HG03103 (cell line): Measurements from ENCODE around the gene DCC.

Source experiments
- ATAC-seq: cut with Tn5 transposase; IDR thresholded peaks from one replicate; pipeline ENCODE4 v1.9.1; 2021; ENCODE audit warnings: low read depth; ENCODE audit not compliant: unreplicated experiment

The DCC gene

DNA sequence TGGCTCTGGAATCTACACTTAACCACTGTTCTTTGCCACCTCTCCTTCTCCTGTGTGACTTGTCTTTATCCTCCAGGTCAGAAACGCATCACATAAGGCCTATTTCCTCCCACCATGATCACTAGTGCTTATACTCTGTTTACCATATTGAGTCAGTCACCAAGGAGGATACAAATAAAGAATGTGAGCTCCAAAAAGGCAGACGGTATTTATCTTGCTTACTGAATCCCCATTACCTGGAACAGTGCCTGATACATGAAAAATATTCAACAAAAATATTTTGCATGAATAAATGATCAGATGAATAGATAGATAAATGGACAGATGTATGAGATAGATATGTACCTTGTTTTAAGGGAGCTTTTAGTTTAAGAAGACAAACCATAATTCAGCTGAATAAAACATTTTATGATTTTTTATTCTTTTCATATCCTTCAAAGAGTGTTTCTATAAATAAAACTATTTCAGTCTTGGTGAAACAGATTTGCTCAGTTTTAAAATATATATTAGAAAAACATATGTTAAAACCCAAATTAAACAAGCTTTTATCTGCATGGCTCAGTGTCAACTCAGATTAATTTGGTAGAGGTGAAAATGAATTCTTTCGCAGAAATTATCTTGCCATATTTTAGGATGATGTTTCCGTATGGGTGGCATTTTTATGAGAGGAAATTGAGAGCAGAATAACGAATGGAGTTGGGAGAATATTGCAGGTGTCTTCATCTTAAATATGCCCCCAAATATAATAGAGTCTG lies 799.9 kb downstream of the DCC start:
- ATAC-seq, result no peak

DNA sequence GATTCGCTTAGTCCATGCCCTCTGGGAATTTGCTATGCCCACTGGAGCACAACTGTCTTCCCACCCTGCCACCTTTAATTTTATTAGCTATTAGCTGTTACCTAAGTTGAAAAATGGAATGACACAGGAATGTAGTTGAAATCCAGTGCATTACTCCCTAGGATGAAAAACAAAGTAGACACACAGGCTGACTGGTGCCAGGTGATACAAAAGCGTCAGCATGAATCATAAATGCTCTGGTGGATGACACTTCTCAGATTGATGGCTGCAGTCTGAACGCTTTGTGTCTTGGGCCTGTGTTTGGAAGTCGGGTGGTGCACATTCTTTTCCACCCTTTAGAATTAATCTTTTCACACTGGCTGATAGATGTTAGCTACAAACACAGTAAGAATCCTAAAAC lies 802.0 kb downstream of the DCC start:
- ATAC-seq, result no peak

GRCh38 chr18:53147472-53147871 lies 807.5 kb downstream of the DCC start:
- ATAC-seq, result no peak

- no peak for ATAC-seq
These were observed 808.1 kb downstream of the DCC start for GRCh38 chr18:53148123-53148522.

- no peak for ATAC-seq
These were observed 812.5 kb downstream of the DCC start for GRCh38 chr18:53152476-53152875.

- ATAC-seq, result no peak
These were observed 813.3 kb downstream of the DCC start for GRCh38 chr18:53153281-53153680.

- no peak for ATAC-seq
These were observed 813.8 kb downstream of the DCC start for GRCh38 chr18:53153800-53154199.

DNA sequence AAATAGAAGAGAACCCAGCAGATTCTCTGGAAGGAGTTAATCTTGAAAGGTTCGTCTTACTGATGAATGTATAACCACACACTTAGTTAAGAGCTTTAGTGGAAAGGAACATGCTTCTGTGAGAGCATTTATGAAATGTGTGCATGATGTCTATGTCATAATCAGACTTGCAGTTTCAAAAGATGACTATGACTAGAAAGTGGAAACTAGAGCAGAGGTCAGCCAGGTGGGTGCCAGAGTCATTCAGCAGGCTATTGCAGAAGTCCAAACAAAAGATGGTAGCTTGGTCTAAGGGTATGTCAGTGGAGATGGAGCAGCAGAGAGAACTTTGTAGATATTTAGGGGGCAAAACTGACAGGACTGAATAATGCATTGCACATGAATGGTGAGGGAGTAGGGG lies 825.8 kb downstream of the DCC start:
- no peak for ATAC-seq

DNA sequence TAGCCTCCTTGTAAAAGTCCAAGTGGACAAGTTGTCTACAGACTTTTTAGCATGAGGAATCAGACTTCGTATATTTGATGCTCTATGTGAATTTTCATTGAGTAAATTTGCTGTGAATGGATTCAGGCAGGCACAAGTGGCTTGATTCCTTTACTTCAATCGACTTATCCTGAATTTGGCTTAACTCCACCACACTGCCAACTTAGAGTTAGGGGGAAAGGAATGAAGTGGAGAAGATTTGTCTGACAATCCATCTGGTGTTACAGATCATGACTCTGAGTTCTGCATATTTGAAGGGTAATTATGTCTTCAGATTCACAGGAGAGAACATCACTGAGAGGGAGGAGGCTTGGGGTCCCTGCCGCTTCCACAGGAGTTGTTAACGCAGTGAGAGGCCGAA lies 829.3 kb downstream of the DCC start:
- no peak for ATAC-seq

DNA sequence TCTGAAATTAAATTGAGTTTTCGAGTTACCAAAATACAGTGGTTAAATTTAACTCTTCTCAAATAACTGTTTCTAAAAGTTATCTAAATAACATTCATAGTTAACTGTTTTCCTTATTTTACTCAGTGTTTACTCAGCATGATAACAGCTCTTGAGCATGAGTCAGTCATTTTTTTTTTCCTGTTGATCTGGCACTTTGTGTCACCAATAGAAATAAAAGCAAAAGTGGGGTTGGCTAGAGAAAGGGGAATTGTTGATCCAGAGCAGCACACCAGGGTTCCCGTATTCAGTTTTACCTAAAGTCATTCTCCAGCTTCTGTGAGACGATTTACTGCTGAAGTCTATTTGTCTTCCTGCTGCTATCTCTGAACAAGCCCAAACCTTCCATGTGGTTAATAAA lies 851.6 kb downstream of the DCC start:
- no peak for ATAC-seq

DNA sequence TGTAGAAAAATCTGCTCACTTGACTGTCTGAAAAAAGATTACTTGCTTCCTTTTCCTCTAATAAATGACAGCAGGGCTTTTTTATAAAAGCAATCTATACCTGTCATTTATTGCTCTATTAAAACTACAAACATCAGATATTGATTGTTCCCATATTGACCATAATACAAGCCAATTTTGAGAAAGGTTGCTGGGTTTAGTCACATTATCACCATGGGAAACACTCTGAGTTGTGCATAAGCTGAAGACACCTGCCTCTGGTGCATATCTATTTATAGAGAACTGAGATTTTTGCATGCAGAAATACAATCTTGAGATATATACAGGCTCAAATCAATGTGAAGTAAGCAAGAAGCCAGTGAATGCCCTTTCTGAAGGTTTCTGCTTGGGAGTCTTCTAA lies 853.9 kb downstream of the DCC start:
- ATAC-seq, result no peak

GRCh38 chr18:53219853-53220252 lies 879.9 kb downstream of the DCC start:
- no peak for ATAC-seq

- no peak for ATAC-seq
These were observed 884.3 kb downstream of the DCC start for GRCh38 chr18:53224128-53224778.

- no peak for ATAC-seq
These were observed 885.7 kb downstream of the DCC start for GRCh38 chr18:53225567-53226325.

- ATAC-seq, result no peak
These were observed 894.6 kb downstream of the DCC start for GRCh38 chr18:53234610-53235009.

DNA sequence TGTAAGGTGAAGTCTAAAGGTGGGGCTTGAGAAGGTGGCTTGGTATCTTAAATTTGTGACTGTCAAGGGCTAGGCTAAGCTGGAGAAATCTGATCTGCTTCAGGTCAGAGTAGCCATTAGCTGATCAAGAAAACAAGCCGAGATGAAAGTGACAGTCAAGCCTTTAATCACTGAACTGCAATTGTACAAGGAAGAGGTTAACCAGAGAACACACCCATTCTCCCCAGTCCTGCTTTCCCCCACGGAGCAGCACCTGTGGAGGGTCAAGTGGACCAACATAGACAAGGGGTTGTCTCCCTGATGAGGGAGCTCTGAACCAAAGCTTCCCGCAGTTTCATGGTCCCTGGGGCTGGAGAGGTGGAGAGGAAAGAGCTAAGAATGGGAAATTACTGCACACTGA lies 901.2 kb downstream of the DCC start:
- ATAC-seq, result no peak

DNA sequence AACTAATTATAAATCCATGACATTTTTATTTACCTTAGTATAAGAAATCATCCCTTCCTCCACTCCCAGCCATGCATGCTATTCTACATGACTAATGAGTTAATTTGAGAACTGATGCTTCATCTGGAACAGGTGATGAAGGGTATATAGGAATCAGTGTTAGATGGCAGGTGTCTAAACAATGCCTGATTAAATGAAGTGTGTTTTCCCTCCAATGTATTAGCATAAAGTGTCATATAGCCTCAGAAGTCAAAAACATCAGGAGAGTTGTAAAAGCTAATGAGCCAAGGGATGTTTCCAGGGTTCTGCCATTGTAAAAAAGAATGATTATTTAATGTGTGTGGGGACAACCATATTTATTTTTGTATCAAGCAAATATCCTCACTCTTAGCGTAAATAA lies 913.8 kb downstream of the DCC start:
- ATAC-seq, result no peak

GRCh38 chr18:53254265-53254664 lies 914.3 kb downstream of the DCC start:
- no peak for ATAC-seq

DNA sequence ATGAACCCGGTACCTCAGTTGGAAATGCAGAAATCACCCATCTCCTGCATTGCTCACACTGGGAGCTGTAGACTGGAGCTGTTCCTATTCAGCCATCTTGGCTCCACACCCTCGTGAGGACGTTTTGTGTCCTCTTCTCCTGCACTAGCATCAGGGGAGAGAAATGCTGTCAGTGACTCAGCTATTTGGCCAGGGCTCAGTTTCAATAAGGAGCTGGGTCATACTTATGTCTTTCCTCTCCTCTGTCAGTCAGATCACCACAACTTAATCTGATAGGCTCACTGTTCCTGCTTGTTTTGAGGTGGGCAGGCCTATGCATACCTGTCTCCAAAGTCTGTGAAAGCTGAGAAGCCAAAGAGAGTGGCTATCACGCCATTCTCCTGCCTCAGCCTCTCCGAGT lies 921.2 kb downstream of the DCC start:
- ATAC-seq, result no peak

DNA sequence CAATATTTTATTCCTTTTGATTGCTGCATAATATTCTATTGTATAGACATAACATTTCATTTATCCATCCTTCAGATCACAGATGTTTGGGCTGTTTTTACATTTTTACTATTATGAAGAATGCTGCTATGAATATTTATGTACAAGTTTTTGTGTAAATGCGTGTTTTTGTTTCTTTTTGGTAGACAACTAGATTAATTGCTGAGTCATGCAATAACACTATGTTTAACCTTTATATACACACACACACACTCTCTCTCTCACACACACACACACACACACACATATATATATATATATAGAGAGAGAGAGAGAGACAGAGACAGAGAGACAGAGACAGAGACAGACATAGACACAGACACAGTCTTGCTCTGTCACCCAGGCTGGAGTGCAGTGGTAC lies 926.9 kb downstream of the DCC start:
- ATAC-seq, result no peak

DNA sequence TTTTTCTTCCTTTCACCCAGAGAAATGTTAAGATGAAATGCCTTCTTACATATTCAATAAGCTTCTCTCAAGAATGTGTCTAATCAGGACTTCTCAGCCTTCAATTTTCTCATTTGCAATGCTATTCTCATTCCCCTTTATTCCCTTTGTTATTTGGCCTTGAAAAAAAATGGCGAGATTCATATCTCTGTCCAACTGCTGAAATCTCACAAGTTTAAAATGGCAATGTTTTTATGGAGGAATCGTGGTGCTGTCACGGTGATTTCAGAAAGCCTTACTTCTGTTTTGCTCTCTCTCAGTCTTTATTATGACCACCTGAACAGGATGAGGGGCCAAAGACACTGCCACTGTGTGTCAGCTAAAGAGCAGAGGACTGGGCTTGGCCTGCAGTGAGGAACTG lies 928.5 kb downstream of the DCC start:
- no peak for ATAC-seq

DNA sequence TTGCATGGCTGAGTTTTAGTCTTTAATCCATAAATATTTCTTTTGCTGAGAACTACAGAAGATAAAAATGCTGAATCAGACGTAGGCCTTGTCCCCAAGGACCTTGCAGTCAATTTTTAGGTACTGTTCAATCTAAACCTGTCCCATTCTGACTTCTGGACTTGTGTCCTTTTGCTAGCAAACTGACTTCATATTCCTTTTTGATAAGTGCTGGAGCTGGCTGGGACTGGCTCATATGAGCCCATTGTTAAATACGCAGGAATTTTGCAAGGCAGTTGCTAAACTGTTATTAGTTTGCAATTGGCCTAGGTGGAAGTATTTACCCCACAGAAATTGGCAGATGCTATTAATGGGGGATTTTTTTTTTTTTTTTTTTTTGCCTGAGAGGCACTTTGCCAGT lies 941.4 kb downstream of the DCC start:
- no peak for ATAC-seq
